DOHH2 (cell line): Measurements from ENCODE around the gene IMMT.

ENCODE experiments used
- H3F3A ChIP-seq: fragments of 200-600 bp; sonication (generic), shearing (Covaris generic); 2 replicates; pipeline ENCODE4 v1.6.0; 2016; ENCODE audit warnings: antibody characterized with exemption, mild to moderate bottlenecking; ENCODE audit not compliant: control insufficient read depth, insufficient read depth
- H3K27ac ChIP-seq: fragments of 200-600 bp; sonication (generic); 2 replicates; pipeline ENCODE4 v1.5.1; 2014; ENCODE audit warnings: low read depth, mild to moderate bottlenecking, low read length, moderate library complexity
- H3K27me3 ChIP-seq: fragments of 200-600 bp; sonication (generic); 2 replicates; pipeline ENCODE4 v1.6.1; 2014; ENCODE audit warnings: mild to moderate bottlenecking, low read length, mixed read lengths; ENCODE audit not compliant: control insufficient read depth
- H3K36me3 ChIP-seq: fragments of 200-600 bp; sonication (generic); 2 replicates; pipeline ENCODE4 v1.6.1; 2014; ENCODE audit warnings: mild to moderate bottlenecking, low read length, moderate library complexity, mixed read lengths; ENCODE audit not compliant: control insufficient read depth
- H3K4me1 ChIP-seq: fragments of 200-600 bp; sonication (generic); 2 replicates; pipeline ENCODE4 v1.6.1; 2014; ENCODE audit warnings: mild to moderate bottlenecking, low read length, mixed read lengths; ENCODE audit not compliant: control insufficient read depth
- H3K4me2 ChIP-seq: fragments of 200-600 bp; sonication (generic); 2 replicates; pipeline ENCODE4 v1.6.0; 2014; ENCODE audit warnings: mild to moderate bottlenecking, low read length, moderate library complexity
- H3K4me3 ChIP-seq: fragments of 200-600 bp; sonication (generic); 2 replicates; pipeline ENCODE4 v1.5.1; 2014; ENCODE audit warnings: mild to moderate bottlenecking, low read length, mixed read lengths
- H3K79me2 ChIP-seq: fragments of 200-600 bp; sonication (generic); 2 replicates; pipeline ENCODE4 v1.6.1; 2014; ENCODE audit warnings: mild to moderate bottlenecking, low read length, mixed read lengths; ENCODE audit not compliant: control insufficient read depth
- H3K9me2 ChIP-seq: fragments of 200-600 bp; sonication (generic); replicated peaks from 2 replicates; pipeline ENCODE4 v1.6.1; 2014; ENCODE audit warnings: mild to moderate bottlenecking, low read length, mixed read lengths; ENCODE audit not compliant: control insufficient read depth
- H3K9me3 ChIP-seq: fragments of 200-600 bp; sonication (generic); 2 replicates; pipeline ENCODE4 v1.6.1; 2014; ENCODE audit warnings: antibody characterized with exemption, low read length, mixed read lengths; ENCODE audit not compliant: control insufficient read depth, insufficient read depth
- H4K20me1 ChIP-seq: fragments of 200-600 bp; sonication (generic); 2 replicates; pipeline ENCODE4 v1.6.0; 2014; ENCODE audit warnings: low read depth, mild to moderate bottlenecking, antibody characterized with exemption, low read length, moderate library complexity; ENCODE audit not compliant: control insufficient read depth, insufficient read depth
- EZH2phosphoT487 ChIP-seq: fragments of 200-600 bp; sonication (generic); IDR thresholded peaks from 2 replicates; pipeline ENCODE4 v1.6.1; 2017; ENCODE audit warnings: borderline replicate concordance, mild to moderate bottlenecking, antibody characterized with exemption, low read length, moderate library complexity, mixed read lengths
- TF ChIP-seq, protein P1 (sequence below): fragments of 200-600 bp; sonication (generic); IDR thresholded peaks from one replicate; pipeline ENCODE4 v1.5.1; 2014; ENCODE audit warnings: antibody characterized with exemption, mild to moderate bottlenecking, low read depth, low read length; ENCODE audit not compliant: poor library complexity, severe bottlenecking

IMMT gene

DNA sequence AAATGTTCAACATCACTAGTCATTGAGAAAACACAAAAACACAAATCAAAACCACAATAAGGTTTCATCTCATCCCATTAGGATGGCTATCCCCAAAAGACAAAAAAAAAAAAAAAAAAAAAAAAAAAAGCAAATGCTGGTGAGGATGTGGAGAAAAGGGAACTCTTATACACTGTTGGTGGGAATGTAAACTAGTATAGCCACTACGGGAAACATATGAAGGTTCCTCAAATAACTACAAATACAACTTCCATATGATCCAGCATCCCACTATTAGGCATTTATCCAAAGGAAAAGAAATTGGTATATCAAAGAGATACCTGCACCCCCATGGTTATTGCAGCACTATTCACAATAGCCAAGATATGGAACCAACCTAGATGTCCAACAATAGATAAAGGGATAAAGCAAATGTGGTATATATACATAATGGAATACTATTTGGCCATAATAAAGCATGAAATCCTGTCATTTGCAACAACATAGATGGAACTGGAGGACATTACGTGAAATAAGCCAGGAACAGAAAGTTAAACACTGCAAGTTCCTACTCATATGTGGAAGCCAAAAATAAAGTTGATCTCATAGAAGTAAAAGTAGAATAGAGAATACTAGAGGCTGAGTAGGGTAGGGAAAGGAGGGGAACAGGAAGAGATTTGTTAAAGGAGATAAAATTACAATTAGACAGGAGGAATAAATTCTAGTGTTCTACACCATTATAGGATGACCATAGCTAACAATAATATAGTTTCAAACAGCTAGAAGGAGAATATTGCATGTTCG, 98.0 kb downstream of the IMMT start:
- Histone ChIP-seq H3K36me3 (peaks cover 88% of the 10 kb centered on the region), H3F3A (no peaks in the 10 kb centered on the region), H3K9me3 (no peaks in the 10 kb centered on the region), H3K4me1 (no peaks in the 10 kb centered on the region), H3K27ac (no peak overlapping the region), H3K9me2 (no peaks in the 10 kb centered on the region), H4K20me1 (0 out of 2 replicates have a peak, but pooled peaks cover 3% of the 10 kb centered on the region), H3K4me3 (no peak overlapping the region), H3K27me3 (no peaks in the 10 kb centered on the region), H3K4me2 (no peak overlapping the region), H3K79me2 (peaks cover 91% of the 10 kb centered on the region)
- TF ChIP-seq EZH2phosphoT487: no peak
- TF ChIP-seq, protein P1, sequence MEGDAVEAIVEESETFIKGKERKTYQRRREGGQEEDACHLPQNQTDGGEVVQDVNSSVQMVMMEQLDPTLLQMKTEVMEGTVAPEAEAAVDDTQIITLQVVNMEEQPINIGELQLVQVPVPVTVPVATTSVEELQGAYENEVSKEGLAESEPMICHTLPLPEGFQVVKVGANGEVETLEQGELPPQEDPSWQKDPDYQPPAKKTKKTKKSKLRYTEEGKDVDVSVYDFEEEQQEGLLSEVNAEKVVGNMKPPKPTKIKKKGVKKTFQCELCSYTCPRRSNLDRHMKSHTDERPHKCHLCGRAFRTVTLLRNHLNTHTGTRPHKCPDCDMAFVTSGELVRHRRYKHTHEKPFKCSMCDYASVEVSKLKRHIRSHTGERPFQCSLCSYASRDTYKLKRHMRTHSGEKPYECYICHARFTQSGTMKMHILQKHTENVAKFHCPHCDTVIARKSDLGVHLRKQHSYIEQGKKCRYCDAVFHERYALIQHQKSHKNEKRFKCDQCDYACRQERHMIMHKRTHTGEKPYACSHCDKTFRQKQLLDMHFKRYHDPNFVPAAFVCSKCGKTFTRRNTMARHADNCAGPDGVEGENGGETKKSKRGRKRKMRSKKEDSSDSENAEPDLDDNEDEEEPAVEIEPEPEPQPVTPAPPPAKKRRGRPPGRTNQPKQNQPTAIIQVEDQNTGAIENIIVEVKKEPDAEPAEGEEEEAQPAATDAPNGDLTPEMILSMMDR: no peak

DNA sequence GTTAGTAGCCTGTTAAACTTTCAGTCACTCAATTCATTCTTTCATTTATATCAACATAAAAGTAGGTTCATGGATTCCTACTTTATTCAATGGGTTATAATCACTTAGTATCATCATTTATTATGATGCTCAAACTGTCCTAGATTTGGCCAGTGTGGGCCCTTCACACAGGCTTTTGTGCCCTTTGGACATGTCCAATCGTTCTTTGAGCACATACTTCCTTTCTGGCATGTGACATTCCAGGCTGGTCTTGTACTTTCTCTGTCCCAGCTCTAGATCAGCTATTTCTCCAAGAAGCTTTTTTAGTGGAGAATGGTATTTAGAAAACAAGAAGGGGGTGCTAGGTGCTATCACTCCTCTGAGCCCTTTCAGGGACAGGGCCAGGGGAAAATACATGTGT, 101.0 kb downstream of the IMMT start:
- Histone ChIP-seq H3K27me3 (no peaks in the 10 kb centered on the region), H3K9me2 (no peaks in the 10 kb centered on the region), H4K20me1 (0 out of 2 replicates have a peak, but pooled peaks cover 3% of the 10 kb centered on the region), H3K27ac (no peak overlapping the region), H3K4me2 (no peak overlapping the region), H3K4me1 (no peaks in the 10 kb centered on the region), H3K9me3 (no peaks in the 10 kb centered on the region), H3K36me3 (peaks cover 80% of the 10 kb centered on the region), H3K79me2 (peaks cover 62% of the 10 kb centered on the region), H3K4me3 (no peak overlapping the region), H3F3A (no peaks in the 10 kb centered on the region)
- TF ChIP-seq EZH2phosphoT487: no peak
- TF ChIP-seq, protein P1: no peak
